ENCODE data around the gene NCK1. TPM values are rescaled to one million over a fixed set of nuclear protein-coding genes. Genes with fewer than 3 reads are reported as not detected.
A peak's percentile ranks its signal among the peaks of the same experiment; 100 is the strongest.

The NCK1 gene
- total and polyA plus RNA-seq, 9 of the 15 experiments (the other 6 are each of a cell fraction or from before 2014, with no cell fraction given): 17.3 to 30.5 (median 25.0) TPM

DNA sequence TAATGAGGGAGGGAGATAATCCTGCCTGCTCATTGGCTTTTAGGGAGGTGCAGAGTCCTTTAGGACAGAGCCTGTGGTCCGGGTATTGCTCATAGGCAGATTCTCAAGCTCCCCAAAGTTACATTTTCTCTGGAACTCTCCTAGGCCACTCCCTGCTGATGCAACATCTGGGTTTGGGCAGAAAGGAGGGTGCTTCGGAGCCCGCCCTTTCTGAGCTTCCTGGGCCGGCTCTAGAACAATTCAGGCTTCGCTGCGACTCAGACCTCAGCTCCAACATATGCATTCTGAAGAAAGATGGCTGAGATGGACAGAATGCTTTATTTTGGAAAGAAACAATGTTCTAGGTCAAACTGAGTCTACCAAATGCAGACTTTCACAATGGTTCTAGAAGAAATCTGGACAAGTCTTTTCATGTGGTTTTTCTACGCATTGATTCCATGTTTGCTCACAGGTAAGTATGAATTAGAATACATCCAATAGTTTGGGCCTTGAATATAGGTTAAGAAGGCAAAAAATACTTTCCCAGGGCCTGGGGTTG lies 95.8 kb downstream of the NCK1 start, which contains the start of gene IL20RB (continued):
- TF ChIP-seq JUND (IDR thresholded peaks at IDR 0.05; ENCODE audit: borderline replicate concordance, low read depth, low read length): peak; percentile 83
- TF ChIP-seq JUND (tag; IDR thresholded peaks at IDR 0.05; ENCODE audit: borderline replicate concordance, low read depth, low read length): peak; percentile 53; the same call in 1 of the 3 replicates
- TF ChIP-seq, protein P1, sequence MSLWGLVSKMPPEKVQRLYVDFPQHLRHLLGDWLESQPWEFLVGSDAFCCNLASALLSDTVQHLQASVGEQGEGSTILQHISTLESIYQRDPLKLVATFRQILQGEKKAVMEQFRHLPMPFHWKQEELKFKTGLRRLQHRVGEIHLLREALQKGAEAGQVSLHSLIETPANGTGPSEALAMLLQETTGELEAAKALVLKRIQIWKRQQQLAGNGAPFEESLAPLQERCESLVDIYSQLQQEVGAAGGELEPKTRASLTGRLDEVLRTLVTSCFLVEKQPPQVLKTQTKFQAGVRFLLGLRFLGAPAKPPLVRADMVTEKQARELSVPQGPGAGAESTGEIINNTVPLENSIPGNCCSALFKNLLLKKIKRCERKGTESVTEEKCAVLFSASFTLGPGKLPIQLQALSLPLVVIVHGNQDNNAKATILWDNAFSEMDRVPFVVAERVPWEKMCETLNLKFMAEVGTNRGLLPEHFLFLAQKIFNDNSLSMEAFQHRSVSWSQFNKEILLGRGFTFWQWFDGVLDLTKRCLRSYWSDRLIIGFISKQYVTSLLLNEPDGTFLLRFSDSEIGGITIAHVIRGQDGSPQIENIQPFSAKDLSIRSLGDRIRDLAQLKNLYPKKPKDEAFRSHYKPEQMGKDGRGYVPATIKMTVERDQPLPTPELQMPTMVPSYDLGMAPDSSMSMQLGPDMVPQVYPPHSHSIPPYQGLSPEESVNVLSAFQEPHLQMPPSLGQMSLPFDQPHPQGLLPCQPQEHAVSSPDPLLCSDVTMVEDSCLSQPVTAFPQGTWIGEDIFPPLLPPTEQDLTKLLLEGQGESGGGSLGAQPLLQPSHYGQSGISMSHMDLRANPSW (CRISPR knock-in tag; IDR thresholded peaks at IDR 0.05): no peak
- TF ChIP-seq LCOR (CRISPR knock-in tag; IDR thresholded peaks at IDR 0.05): peak; percentile 50; the same call in 1 of the 2 replicates
- TF ChIP-seq E2F3 (CRISPR knock-in tag; IDR thresholded peaks at IDR 0.05): no peak
- TF ChIP-seq HIVEP1 (CRISPR knock-in tag; IDR thresholded peaks at IDR 0.05): no peak
- no peak for TF ChIP-seq PHF21A (IDR thresholded peaks at IDR 0.05; ENCODE audit: borderline replicate concordance, low read depth)
- TF ChIP-seq ATF7 (IDR thresholded peaks at IDR 0.05): peak; percentile 83
- TF ChIP-seq ZNF766 (CRISPR knock-in tag; conservative IDR thresholded peaks at IDR 0.05): no peak
- no peak for TF ChIP-seq BHLHE40 (IDR thresholded peaks at IDR 0.05; ENCODE audit: low read length)
- no peak for TF ChIP-seq TAF7 (tag; IDR thresholded peaks at IDR 0.05)
- TF ChIP-seq, protein P2, sequence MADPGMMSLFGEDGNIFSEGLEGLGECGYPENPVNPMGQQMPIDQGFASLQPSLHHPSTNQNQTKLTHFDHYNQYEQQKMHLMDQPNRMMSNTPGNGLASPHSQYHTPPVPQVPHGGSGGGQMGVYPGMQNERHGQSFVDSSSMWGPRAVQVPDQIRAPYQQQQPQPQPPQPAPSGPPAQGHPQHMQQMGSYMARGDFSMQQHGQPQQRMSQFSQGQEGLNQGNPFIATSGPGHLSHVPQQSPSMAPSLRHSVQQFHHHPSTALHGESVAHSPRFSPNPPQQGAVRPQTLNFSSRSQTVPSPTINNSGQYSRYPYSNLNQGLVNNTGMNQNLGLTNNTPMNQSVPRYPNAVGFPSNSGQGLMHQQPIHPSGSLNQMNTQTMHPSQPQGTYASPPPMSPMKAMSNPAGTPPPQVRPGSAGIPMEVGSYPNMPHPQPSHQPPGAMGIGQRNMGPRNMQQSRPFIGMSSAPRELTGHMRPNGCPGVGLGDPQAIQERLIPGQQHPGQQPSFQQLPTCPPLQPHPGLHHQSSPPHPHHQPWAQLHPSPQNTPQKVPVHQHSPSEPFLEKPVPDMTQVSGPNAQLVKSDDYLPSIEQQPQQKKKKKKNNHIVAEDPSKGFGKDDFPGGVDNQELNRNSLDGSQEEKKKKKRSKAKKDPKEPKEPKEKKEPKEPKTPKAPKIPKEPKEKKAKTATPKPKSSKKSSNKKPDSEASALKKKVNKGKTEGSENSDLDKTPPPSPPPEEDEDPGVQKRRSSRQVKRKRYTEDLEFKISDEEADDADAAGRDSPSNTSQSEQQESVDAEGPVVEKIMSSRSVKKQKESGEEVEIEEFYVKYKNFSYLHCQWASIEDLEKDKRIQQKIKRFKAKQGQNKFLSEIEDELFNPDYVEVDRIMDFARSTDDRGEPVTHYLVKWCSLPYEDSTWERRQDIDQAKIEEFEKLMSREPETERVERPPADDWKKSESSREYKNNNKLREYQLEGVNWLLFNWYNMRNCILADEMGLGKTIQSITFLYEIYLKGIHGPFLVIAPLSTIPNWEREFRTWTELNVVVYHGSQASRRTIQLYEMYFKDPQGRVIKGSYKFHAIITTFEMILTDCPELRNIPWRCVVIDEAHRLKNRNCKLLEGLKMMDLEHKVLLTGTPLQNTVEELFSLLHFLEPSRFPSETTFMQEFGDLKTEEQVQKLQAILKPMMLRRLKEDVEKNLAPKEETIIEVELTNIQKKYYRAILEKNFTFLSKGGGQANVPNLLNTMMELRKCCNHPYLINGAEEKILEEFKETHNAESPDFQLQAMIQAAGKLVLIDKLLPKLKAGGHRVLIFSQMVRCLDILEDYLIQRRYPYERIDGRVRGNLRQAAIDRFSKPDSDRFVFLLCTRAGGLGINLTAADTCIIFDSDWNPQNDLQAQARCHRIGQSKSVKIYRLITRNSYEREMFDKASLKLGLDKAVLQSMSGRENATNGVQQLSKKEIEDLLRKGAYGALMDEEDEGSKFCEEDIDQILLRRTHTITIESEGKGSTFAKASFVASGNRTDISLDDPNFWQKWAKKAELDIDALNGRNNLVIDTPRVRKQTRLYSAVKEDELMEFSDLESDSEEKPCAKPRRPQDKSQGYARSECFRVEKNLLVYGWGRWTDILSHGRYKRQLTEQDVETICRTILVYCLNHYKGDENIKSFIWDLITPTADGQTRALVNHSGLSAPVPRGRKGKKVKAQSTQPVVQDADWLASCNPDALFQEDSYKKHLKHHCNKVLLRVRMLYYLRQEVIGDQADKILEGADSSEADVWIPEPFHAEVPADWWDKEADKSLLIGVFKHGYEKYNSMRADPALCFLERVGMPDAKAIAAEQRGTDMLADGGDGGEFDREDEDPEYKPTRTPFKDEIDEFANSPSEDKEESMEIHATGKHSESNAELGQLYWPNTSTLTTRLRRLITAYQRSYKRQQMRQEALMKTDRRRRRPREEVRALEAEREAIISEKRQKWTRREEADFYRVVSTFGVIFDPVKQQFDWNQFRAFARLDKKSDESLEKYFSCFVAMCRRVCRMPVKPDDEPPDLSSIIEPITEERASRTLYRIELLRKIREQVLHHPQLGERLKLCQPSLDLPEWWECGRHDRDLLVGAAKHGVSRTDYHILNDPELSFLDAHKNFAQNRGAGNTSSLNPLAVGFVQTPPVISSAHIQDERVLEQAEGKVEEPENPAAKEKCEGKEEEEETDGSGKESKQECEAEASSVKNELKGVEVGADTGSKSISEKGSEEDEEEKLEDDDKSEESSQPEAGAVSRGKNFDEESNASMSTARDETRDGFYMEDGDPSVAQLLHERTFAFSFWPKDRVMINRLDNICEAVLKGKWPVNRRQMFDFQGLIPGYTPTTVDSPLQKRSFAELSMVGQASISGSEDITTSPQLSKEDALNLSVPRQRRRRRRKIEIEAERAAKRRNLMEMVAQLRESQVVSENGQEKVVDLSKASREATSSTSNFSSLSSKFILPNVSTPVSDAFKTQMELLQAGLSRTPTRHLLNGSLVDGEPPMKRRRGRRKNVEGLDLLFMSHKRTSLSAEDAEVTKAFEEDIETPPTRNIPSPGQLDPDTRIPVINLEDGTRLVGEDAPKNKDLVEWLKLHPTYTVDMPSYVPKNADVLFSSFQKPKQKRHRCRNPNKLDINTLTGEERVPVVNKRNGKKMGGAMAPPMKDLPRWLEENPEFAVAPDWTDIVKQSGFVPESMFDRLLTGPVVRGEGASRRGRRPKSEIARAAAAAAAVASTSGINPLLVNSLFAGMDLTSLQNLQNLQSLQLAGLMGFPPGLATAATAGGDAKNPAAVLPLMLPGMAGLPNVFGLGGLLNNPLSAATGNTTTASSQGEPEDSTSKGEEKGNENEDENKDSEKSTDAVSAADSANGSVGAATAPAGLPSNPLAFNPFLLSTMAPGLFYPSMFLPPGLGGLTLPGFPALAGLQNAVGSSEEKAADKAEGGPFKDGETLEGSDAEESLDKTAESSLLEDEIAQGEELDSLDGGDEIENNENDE (IDR thresholded peaks at IDR 0.05; ENCODE audit: low read depth, low read length): no peak
- TF ChIP-seq ZBED1 (IDR thresholded peaks at IDR 0.05): no peak
- no peak for TF ChIP-seq TCF7 (IDR thresholded peaks at IDR 0.05; ENCODE audit: borderline replicate concordance)
